ENCODE results near the gene QKI.

Gene QKI

DNA sequence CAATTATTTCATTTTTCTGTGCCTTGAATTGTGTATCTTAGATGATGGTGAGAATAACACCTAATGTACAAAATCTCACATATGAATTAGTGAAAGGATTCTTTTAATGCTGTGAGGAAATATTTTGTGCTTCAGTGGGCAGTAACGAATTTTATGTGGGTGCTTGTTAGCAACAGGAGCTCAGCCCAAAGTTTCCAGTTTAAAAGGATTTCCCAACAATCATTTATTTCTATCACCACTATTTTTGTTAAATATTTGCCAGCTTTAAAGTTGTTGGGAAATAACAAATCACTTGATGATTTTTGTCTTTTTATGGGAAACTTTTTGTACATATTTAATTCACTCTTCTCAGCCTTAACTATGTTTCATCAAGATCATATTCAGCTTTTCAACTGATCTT lies 111.8 kb downstream of the QKI start:
- TF ChIP-seq POLR2AphosphoS5 (IDR thresholded peaks at IDR 0.05; ENCODE audit: low read depth, low read length) (no peak), PAX5 (IDR thresholded peaks at IDR 0.05; ENCODE audit: insufficient read depth, low read length, severe bottlenecking) (no peak), POLR2A (IDR thresholded peaks at IDR 0.05; ENCODE audit: low read depth, low read length) (no peak), SPI1 (IDR thresholded peaks at IDR 0.05; ENCODE audit: low read depth, low read length) (no peak), POU2F2 (IDR thresholded peaks at IDR 0.05; ENCODE audit: low read depth, low read length) (no peak), TAF1 (IDR thresholded peaks at IDR 0.05; ENCODE audit: low read depth, low read length) (no peak)
- no peak for DNase-seq (ENCODE audit: insufficient read length, low spot score)
- no peak for FAIRE-seq

DNA sequence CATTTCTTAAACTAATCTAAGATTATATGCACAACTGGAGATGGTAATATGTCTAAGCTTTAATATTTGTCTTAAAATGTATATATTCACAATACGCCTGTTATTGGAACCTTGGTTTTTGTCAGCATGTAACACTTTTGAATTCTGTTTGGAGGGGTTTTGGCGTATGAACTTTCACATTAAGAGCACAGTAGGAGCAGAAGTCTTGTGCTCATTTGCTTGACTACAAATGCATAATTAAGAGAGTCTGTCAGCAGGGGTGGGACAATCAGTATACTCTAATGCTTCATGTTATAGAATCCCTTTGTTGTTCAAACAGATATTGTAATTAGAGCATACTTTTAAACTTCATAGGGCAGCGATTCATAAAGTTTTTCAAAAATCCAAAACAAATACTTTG lies 112.8 kb downstream of the QKI start:
- TF ChIP-seq POLR2AphosphoS5 (IDR thresholded peaks at IDR 0.05; ENCODE audit: low read depth, low read length): no peak
- TF ChIP-seq PAX5 (IDR thresholded peaks at IDR 0.05; ENCODE audit: insufficient read depth, low read length, severe bottlenecking): no peak
- no peak for TF ChIP-seq SPI1 (IDR thresholded peaks at IDR 0.05; ENCODE audit: low read depth, low read length)
- no peak for TF ChIP-seq POU2F2 (IDR thresholded peaks at IDR 0.05; ENCODE audit: low read depth, low read length)
- no peak for TF ChIP-seq POLR2A (IDR thresholded peaks at IDR 0.05; ENCODE audit: low read depth, low read length)
- no peak for TF ChIP-seq TAF1 (IDR thresholded peaks at IDR 0.05; ENCODE audit: low read depth, low read length)
- DNase-seq (ENCODE audit: insufficient read length, low spot score) (no peak), FAIRE-seq (no peak)

DNA sequence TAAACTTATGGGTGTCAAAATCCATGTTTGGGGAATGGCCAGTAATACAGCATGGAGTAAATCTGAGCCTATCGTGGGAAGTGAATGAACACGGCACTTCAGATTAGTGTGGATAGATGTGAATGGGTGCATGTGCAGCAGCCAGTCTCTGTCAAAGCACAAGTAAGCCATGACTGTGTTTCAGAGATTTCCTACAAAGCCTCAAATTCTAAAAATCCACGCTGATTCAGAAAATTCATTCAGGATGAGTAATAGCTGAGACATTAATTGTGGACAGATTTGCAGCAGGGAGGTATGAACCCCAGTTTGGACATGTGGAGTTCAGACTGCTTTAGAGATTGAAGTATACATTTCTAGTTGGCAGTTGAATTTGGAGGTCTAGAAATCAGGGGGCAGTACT lies 115.1 kb downstream of the QKI start:
- FAIRE-seq (no peak), DNase-seq (ENCODE audit: insufficient read length, low spot score) (no peak)
- TF ChIP-seq POLR2A (IDR thresholded peaks at IDR 0.05; ENCODE audit: low read depth, low read length): no peak
- TF ChIP-seq SPI1 (IDR thresholded peaks at IDR 0.05; ENCODE audit: low read depth, low read length): no peak
- no peak for TF ChIP-seq PAX5 (IDR thresholded peaks at IDR 0.05; ENCODE audit: insufficient read depth, low read length, severe bottlenecking)
- TF ChIP-seq TAF1 (IDR thresholded peaks at IDR 0.05; ENCODE audit: low read depth, low read length): no peak
- TF ChIP-seq POLR2AphosphoS5 (IDR thresholded peaks at IDR 0.05; ENCODE audit: low read depth, low read length): no peak
- TF ChIP-seq POU2F2 (IDR thresholded peaks at IDR 0.05; ENCODE audit: low read depth, low read length): no peak

DNA sequence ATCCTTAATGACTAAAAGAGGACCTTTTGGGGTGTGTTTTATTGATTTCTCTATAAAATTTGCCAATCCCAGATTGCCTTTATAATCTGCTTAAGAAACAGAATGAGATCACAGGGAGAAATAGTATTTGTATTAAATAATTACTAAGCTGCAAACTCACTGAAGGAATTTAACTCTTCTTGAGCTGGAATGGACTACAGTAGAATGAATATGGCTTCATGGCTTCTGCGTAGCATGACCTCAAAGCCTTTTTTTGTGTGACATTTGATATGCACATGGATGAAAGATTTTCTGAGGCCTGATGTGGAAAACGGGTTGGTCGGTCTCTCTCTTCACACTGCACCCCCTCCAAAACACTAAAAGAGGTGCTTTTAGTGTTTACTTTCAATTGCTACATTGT lies 115.9 kb downstream of the QKI start:
- TF ChIP-seq PAX5 (IDR thresholded peaks at IDR 0.05; ENCODE audit: insufficient read depth, low read length, severe bottlenecking): no peak
- no peak for TF ChIP-seq POU2F2 (IDR thresholded peaks at IDR 0.05; ENCODE audit: low read depth, low read length)
- TF ChIP-seq POLR2AphosphoS5 (IDR thresholded peaks at IDR 0.05; ENCODE audit: low read depth, low read length): no peak
- no peak for TF ChIP-seq TAF1 (IDR thresholded peaks at IDR 0.05; ENCODE audit: low read depth, low read length)
- TF ChIP-seq SPI1 (IDR thresholded peaks at IDR 0.05; ENCODE audit: low read depth, low read length): no peak
- TF ChIP-seq POLR2A (IDR thresholded peaks at IDR 0.05; ENCODE audit: low read depth, low read length): no peak
- FAIRE-seq (no peak), DNase-seq (ENCODE audit: insufficient read length, low spot score) (no peak)

DNA sequence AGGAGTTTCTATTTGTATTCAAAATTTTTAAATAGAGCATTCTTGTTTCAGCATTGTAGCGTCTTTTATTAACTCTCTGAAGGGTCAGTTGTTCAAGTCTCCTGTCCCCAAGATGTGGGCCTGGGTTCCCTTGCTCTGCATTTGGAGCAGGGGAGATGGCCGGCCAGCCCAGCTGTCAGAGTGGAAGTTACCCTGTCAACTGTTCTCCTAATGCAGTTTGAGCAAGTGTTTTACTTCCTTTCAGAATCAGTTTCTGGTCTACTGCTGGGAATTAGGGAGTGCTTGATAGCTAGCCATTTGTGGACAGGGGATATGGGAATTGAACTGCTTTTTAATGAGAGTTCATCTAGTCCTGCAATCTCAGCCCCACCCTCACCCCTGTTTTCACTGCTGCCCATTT lies 116.6 kb downstream of the QKI start:
- FAIRE-seq: no peak
- TF ChIP-seq POLR2A (IDR thresholded peaks at IDR 0.05; ENCODE audit: low read depth, low read length) (no peak), SPI1 (IDR thresholded peaks at IDR 0.05; ENCODE audit: low read depth, low read length) (no peak), POLR2AphosphoS5 (IDR thresholded peaks at IDR 0.05; ENCODE audit: low read depth, low read length) (no peak), TAF1 (IDR thresholded peaks at IDR 0.05; ENCODE audit: low read depth, low read length) (no peak), PAX5 (IDR thresholded peaks at IDR 0.05; ENCODE audit: insufficient read depth, low read length, severe bottlenecking) (no peak), POU2F2 (IDR thresholded peaks at IDR 0.05; ENCODE audit: low read depth, low read length) (no peak)
- no peak for DNase-seq (ENCODE audit: insufficient read length, low spot score)

DNA sequence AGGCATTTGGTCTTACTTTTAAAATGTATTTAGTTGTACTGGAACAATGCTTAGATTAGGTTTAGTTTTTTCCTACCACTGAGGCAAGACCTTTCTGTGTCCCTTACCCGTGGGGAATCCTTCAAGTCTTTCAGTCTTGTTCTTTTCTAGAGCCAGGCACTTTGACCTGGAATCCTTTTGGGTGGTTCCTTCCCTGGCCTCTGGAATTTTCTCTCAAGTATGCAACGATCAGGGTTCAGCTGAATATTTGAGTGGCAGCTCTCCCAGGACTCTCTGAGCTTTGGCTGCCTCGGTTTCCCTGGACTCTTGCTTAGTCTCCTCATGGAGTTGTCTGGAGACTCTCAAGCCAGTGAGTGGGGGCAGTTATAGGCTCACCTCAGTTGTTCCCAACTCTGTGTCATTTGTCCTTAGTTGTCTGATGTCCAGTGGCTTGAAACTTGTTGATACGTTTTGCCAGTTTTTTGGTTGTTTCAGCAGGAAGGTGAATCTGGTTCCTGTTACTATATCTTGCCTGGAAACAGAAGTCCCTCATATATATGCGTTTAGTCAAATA lies 118.1 kb downstream of the QKI start:
- no peak for FAIRE-seq
- no peak for DNase-seq (ENCODE audit: insufficient read length, low spot score)
- no peak for TF ChIP-seq POLR2AphosphoS5 (IDR thresholded peaks at IDR 0.05; ENCODE audit: low read depth, low read length)

DNA sequence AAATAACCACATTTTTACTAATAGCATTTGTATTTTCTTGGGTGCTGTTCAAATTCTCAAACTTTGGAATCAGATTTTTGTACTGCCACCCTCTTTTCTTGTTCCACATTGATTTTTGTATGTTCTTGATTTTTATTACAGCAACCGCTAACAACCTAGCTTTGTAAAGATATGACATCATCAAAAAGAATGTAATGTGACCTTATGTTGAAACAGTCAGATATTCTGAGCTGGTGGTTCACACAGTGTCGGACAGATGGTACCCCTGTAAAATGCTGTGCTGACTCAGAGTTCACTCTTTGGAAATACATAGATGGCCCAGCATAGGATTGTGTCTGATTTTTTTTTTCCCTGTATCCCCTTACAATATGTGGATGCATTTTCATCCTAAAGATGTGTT lies 118.9 kb downstream of the QKI start:
- DNase-seq (ENCODE audit: insufficient read length, low spot score) (no peak), FAIRE-seq (no peak)
- TF ChIP-seq SPI1 (IDR thresholded peaks at IDR 0.05; ENCODE audit: low read depth, low read length): no peak
- no peak for TF ChIP-seq TAF1 (IDR thresholded peaks at IDR 0.05; ENCODE audit: low read depth, low read length)
- TF ChIP-seq POU2F2 (IDR thresholded peaks at IDR 0.05; ENCODE audit: low read depth, low read length): no peak
- no peak for TF ChIP-seq POLR2AphosphoS5 (IDR thresholded peaks at IDR 0.05; ENCODE audit: low read depth, low read length)
- no peak for TF ChIP-seq PAX5 (IDR thresholded peaks at IDR 0.05; ENCODE audit: insufficient read depth, low read length, severe bottlenecking)

DNA sequence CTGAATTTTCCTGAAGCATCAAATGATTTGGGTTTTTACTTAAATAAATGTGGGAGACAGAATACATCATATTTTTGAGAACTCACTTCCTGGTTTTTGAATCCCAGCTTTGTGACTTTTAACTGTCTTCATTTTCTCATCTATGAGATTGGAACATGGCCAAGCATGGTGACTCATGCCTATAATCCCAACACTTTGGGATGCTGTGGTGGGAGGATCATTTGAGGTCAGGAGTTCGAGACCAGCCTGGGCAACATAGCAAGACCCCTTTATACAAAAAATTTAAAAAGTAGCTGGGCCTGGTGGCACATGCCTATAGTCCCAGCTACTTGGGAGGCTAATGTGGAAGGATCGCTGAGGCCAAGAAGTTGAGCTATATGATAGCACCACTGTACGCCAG lies 122.3 kb downstream of the QKI start:
- FAIRE-seq (no peak), DNase-seq (ENCODE audit: insufficient read length, low spot score) (no peak)
- no peak for TF ChIP-seq PAX5 (IDR thresholded peaks at IDR 0.05; ENCODE audit: insufficient read depth, low read length, severe bottlenecking)
- TF ChIP-seq POU2F2 (IDR thresholded peaks at IDR 0.05; ENCODE audit: low read depth, low read length): no peak
- no peak for TF ChIP-seq POLR2A (IDR thresholded peaks at IDR 0.05; ENCODE audit: low read depth, low read length)
- TF ChIP-seq SPI1 (IDR thresholded peaks at IDR 0.05; ENCODE audit: low read depth, low read length): no peak
- no peak for TF ChIP-seq POLR2AphosphoS5 (IDR thresholded peaks at IDR 0.05; ENCODE audit: low read depth, low read length)
- TF ChIP-seq TAF1 (IDR thresholded peaks at IDR 0.05; ENCODE audit: low read depth, low read length): no peak

DNA sequence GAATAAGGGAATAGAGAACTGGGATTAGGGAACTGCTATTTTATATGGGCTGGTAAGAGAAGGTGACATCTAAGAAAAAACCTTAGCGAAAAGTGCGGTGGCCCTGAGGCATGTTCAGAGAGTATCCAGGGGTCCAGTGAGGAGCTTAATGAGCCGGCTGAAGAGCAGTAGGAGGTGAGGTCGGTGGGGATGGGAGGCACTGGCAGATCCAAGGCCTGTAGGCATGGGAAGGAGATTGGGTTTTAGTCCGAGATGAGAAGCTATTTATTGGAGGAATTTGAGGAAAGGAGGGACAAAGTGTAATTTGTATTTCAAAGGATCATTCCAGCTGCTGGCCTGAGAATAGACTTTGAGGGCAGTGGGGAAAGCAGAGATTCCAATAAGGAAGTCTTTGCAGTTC lies 123.8 kb downstream of the QKI start:
- no peak for DNase-seq (ENCODE audit: insufficient read length, low spot score)
- no peak for FAIRE-seq

DNA sequence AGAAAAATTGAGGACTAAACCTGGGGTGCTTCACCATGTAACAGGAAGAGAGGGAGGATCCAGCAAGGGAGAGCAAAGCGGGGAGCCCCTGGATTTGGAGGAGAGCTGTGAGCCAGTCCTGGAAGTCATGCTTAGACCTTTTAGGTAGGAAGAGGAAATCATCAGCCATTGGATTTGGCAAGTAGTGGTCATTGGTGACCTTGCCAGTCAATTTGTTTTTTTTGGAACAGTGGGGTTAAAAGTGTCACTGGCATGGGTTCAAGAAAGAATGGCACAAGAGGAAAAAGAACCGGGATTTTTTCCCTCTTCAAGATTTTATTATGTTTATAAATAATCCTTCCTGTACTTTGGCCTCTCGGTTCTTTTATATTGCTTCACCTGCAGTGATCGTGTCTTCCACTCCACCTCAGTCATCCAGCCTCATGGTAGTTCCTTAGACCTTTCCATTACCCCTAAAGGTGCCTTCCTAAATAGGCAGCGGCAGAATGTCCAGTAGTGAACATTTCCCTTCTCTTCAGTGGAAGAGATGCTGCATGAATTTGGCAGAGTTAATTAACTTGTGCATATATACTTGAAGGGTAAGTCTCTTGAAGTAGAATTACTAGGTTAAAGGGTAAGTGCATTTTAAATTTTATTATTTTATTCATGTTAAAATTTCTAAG lies 124.7 kb downstream of the QKI start:
- FAIRE-seq (no peak), DNase-seq (ENCODE audit: insufficient read length, low spot score) (no peak)
- no peak for TF ChIP-seq SPI1 (IDR thresholded peaks at IDR 0.05; ENCODE audit: low read depth, low read length)
- no peak for TF ChIP-seq POLR2AphosphoS5 (IDR thresholded peaks at IDR 0.05; ENCODE audit: low read depth, low read length)
- no peak for TF ChIP-seq POU2F2 (IDR thresholded peaks at IDR 0.05; ENCODE audit: low read depth, low read length)
- TF ChIP-seq PAX5 (IDR thresholded peaks at IDR 0.05; ENCODE audit: insufficient read depth, low read length, severe bottlenecking): no peak
- no peak for TF ChIP-seq POLR2A (IDR thresholded peaks at IDR 0.05; ENCODE audit: low read depth, low read length)
- TF ChIP-seq TAF1 (IDR thresholded peaks at IDR 0.05; ENCODE audit: low read depth, low read length): no peak

More for the DNA sequence above, 123.8 kb downstream of the QKI start:
- TF ChIP-seq PAX5 (IDR thresholded peaks at IDR 0.05; ENCODE audit: insufficient read depth, low read length, severe bottlenecking) (no peak), POLR2A (IDR thresholded peaks at IDR 0.05; ENCODE audit: low read depth, low read length) (no peak), TAF1 (IDR thresholded peaks at IDR 0.05; ENCODE audit: low read depth, low read length) (no peak), POU2F2 (IDR thresholded peaks at IDR 0.05; ENCODE audit: low read depth, low read length) (no peak), POLR2AphosphoS5 (IDR thresholded peaks at IDR 0.05; ENCODE audit: low read depth, low read length) (no peak), SPI1 (IDR thresholded peaks at IDR 0.05; ENCODE audit: low read depth, low read length) (no peak)

Measured in GM12891 (cell line).